A549 (cell line): ENCODE data around the gene CAV1. TPM values are rescaled to one million over a fixed set of nuclear protein-coding genes. Genes with fewer than 3 reads are reported as not detected.
A peak's percentile ranks its signal among the peaks of the same experiment; 100 is the strongest.

ENCODE experiments used
- ATAC-seq, 2 experiments: fragments of 200-7000 bp in 1 of 2; fragments of >200 bp in 1 of 2; cut with Nextera tagmentation in 1 of 2; cut with Tn5 transposase in 1 of 2; 3 replicates each; pipeline versions ENCODE4 v1.8.0 to v1.9.1; 2018 to 2020; ENCODE audit warnings: mild to moderate bottlenecking in 1 of 2, moderate library complexity in 1 of 2
- CTCF ChIA-PET: fragments of 300-600 bp; sonication (Branson Sonifier 250); formaldehyde crosslinking; extraction: SDS; loops from one replicate; lab custom pipeline; 2021; ENCODE audit warnings: antibody characterized with exemption, inconsistent platforms; lab: Yijun Ruan, JAX
- POLR2A ChIA-PET: fragments of 350-600 bp; formaldehyde crosslinking; extraction: SDS; loops from one replicate; lab custom pipeline; 2021; ENCODE audit warnings: antibody characterized with exemption, inconsistent platforms; lab: Yijun Ruan, JAX
- DNase-seq, 2 experiments: peaks; one replicate each; pipeline versions ENCODE4 v3.0.0 to v3.0.0-alpha.2; 2011 to 2016; ENCODE audit warnings: low read depth in 1 of 2, low spot score in 1 of 2
- FAIRE-seq: peaks from 2 replicates; lab custom pipeline; 2011; peaks lifted over from hg19 to GRCh38; lab: Jason Lieb, UNC
- H3K27ac ChIP-seq, 2 experiments: fragments of >200 bp; sonication (Bioruptor Twin); formaldehyde crosslinking; 3 replicates each; pipeline ENCODE4 v1.5.1; 2016 to 2017
- H3K4me1 ChIP-seq: fragments of >200 bp; sonication (Bioruptor Twin); formaldehyde crosslinking; 3 replicates; pipeline ENCODE4 v1.6.1; 2016
- H3K4me2 ChIP-seq: fragments of >200 bp; sonication (Bioruptor Twin); formaldehyde crosslinking; 3 replicates; pipeline ENCODE4 v1.6.1; 2016
- H3K4me3 ChIP-seq: fragments of >200 bp; sonication (Bioruptor Twin); formaldehyde crosslinking; 3 replicates; pipeline ENCODE4 v1.5.1; 2016
- H3K9me3 ChIP-seq: fragments of >200 bp; sonication (Bioruptor Twin); formaldehyde crosslinking; 3 replicates; pipeline ENCODE4 v1.6.1; 2016
- CHD2 ChIP-seq: fragments of 150-350 bp; IDR thresholded peaks from 2 replicates; pipeline ENCODE4 v1.6.1; 2014; ENCODE audit warnings: low read length; ENCODE audit not compliant: partially characterized antibody
- CHD4 ChIP-seq: fragments of 200-600 bp; sonication (generic); IDR thresholded peaks from 2 replicates; pipeline ENCODE4 v1.6.1; 2016; ENCODE audit warnings: antibody characterized with exemption, mild to moderate bottlenecking, borderline replicate concordance
- EHF ChIP-seq: fragments of 250-450 bp; sonication (Bioruptor Pico); IDR thresholded peaks from 2 replicates; pipeline ENCODE4 v1.5.0; 2020; ENCODE audit warnings: mild to moderate bottlenecking
- FOSB ChIP-seq: fragments of 250-450 bp; sonication (Bioruptor Pico); IDR thresholded peaks from 2 replicates; pipeline ENCODE4 v1.5.0; 2020; ENCODE audit warnings: mild to moderate bottlenecking, moderate library complexity
- FOSL2 ChIP-seq, 2 experiments: fragments of 450-650 bp in 1 of 2; fragments of >200 bp in 1 of 2; sonication (Bioruptor Twin) in 1 of 2; formaldehyde crosslinking; IDR thresholded peaks; 2 replicates each; pipeline versions ENCODE4 v1.5.0 to v1.6.1; 2016 to 2020; ENCODE audit warnings: mild to moderate bottlenecking in 1 of 2, moderate library complexity in 1 of 2
- FOXS1 ChIP-seq: fragments of 250-450 bp; sonication (Bioruptor Pico); IDR thresholded peaks from 2 replicates; pipeline ENCODE4 v1.5.0; 2020; ENCODE audit warnings: mild to moderate bottlenecking, moderate library complexity
- GATA3 ChIP-seq: IDR thresholded peaks from 2 replicates; pipeline ENCODE4 v1.6.1; 2012; ENCODE audit warnings: borderline replicate concordance
- HDAC2 ChIP-seq: fragments of 200-600 bp; sonication (generic); IDR thresholded peaks from 2 replicates; pipeline ENCODE4 v1.6.1; 2016
- HOXA7 ChIP-seq: fragments of 250-450 bp; sonication (Bioruptor Pico); IDR thresholded peaks from 2 replicates; pipeline ENCODE4 v1.5.0; 2020; ENCODE audit warnings: mild to moderate bottlenecking, moderate library complexity
- HOXB13 ChIP-seq: fragments of 250-450 bp; sonication (Bioruptor Pico); IDR thresholded peaks from 2 replicates; pipeline ENCODE4 v1.5.0; 2020; ENCODE audit warnings: low read depth, mild to moderate bottlenecking, moderate library complexity
- HOXB5 ChIP-seq: fragments of 250-450 bp; sonication (Bioruptor Pico); IDR thresholded peaks from 2 replicates; pipeline ENCODE4 v1.5.0; 2020; ENCODE audit warnings: mild to moderate bottlenecking, moderate library complexity
- JUN ChIP-seq, 2 experiments: fragments of >200 bp; sonication (Bioruptor Twin); formaldehyde crosslinking; IDR thresholded peaks; 2 replicates in 1 of 2; 3 replicates in 1 of 2; pipeline ENCODE4 v1.6.1; 2016 to 2017
- JUNB ChIP-seq: fragments of >200 bp; sonication (Bioruptor Twin); formaldehyde crosslinking; IDR thresholded peaks from 2 replicates; pipeline ENCODE4 v1.6.1; 2016
- KDM5A ChIP-seq: fragments of 200-600 bp; sonication (generic); IDR thresholded peaks from 2 replicates; pipeline ENCODE4 v1.6.1; 2016; ENCODE audit warnings: antibody characterized with exemption, mild to moderate bottlenecking
- MAFK ChIP-seq: fragments of 450-650 bp; IDR thresholded peaks from 2 replicates; pipeline ENCODE4 v1.6.1; 2014; ENCODE audit not compliant: partially characterized antibody
- MYC ChIP-seq: IDR thresholded peaks from 2 replicates; pipeline ENCODE4 v1.6.1; 2012; ENCODE audit warnings: mild to moderate bottlenecking, inconsistent platforms, low read length, improper control_type of control experiment, borderline replicate concordance
- NFE2L2 ChIP-seq: fragments of 150-350 bp; conservative IDR thresholded peaks from 2 replicates; pipeline ENCODE4 v1.6.1; 2014; ENCODE audit warnings: low read length
- NPAS2 ChIP-seq: fragments of 250-450 bp; sonication (Bioruptor Pico); IDR thresholded peaks from 2 replicates; pipeline ENCODE4 v1.8.0; 2022; ENCODE audit warnings: mild to moderate bottlenecking, moderate library complexity, borderline replicate concordance
- NR3C1 ChIP-seq: fragments of >200 bp; sonication (Bioruptor Twin); formaldehyde crosslinking; IDR thresholded peaks from 3 replicates; pipeline ENCODE4 v1.6.1; 2017
- POLR2AphosphoS2 ChIP-seq: conservative IDR thresholded peaks from 2 replicates; pipeline ENCODE4 v1.6.1; 2012; ENCODE audit warnings: low read length, improper control_type of control experiment, inconsistent platforms
- RAD21 ChIP-seq, 2 experiments: fragments of >200 bp in 1 of 2; sonication (Bioruptor Twin) in 1 of 2; formaldehyde crosslinking in 1 of 2; IDR thresholded peaks in 1 of 2; conservative IDR thresholded peaks in 1 of 2; 2 replicates in 1 of 2; 3 replicates in 1 of 2; pipeline ENCODE4 v1.6.1; 2012 to 2018; ENCODE audit warnings: inconsistent platforms in 1 of 2
- RNF2 ChIP-seq: fragments of 200-600 bp; sonication (generic); IDR thresholded peaks from 2 replicates; pipeline ENCODE4 v1.6.1; 2016; ENCODE audit warnings: low read depth, mild to moderate bottlenecking, antibody characterized with exemption, moderate library complexity, borderline replicate concordance
- SREBF2 ChIP-seq: fragments of 450-650 bp; IDR thresholded peaks from 2 replicates; pipeline ENCODE4 v1.6.1; 2014; ENCODE audit warnings: mild to moderate bottlenecking, moderate library complexity
- TFCP2L1 ChIP-seq: fragments of 250-450 bp; sonication (Bioruptor Pico); IDR thresholded peaks from 2 replicates; pipeline ENCODE4 v1.5.0; 2021; ENCODE audit warnings: mild to moderate bottlenecking
- ZC3H11A ChIP-seq: fragments of 450-650 bp; IDR thresholded peaks from 2 replicates; pipeline ENCODE4 v1.6.1; 2014; ENCODE audit warnings: antibody characterized with exemption, mild to moderate bottlenecking
- ZFP36 ChIP-seq: fragments of 450-650 bp; IDR thresholded peaks from 2 replicates; pipeline ENCODE4 v1.6.1; 2014; ENCODE audit warnings: borderline replicate concordance; ENCODE audit not compliant: partially characterized antibody
- ZSCAN20 ChIP-seq: fragments of 250-450 bp; sonication (Bioruptor Pico); IDR thresholded peaks from 2 replicates; pipeline ENCODE4 v1.8.0; 2022; ENCODE audit warnings: mild to moderate bottlenecking, moderate library complexity
- WGBS: methylation state at CpG from one replicate; pipeline ENCODE4 v1.1.6; 2017; ENCODE audit errors: missing lambda C conversion rate; 5-methylcytosine and 5-hydroxymethylcytosine counted together
- polyA plus RNA-seq, 4 experiments: library from polyadenylated mRNA; depleted of rRNA in 3 of 4; stranded (reverse); fragments of >200 nt; fragmentation: RNase III in 1 of 4; extraction: RNeasy Plus Mini Kit Qiagen cat#74134 plus additional on column Dnase treatment in 1 of 4; gene quantifications; 2 replicates in 3 of 4; 3 replicates in 1 of 4; pipeline ENCODE4 v1.2.3, GENCODE V29; 2011 to 2017
- TF ChIP-seq, protein P1 (sequence below): fragments of 450-650 bp; IDR thresholded peaks from 2 replicates; pipeline ENCODE4 v1.6.1; 2014; ENCODE audit warnings: antibody characterized with exemption
- TF ChIP-seq, protein P2 (sequence below): IDR thresholded peaks from 2 replicates; pipeline ENCODE4 v1.6.1; 2012
- TF ChIP-seq, protein P3 (sequence below): IDR thresholded peaks from 2 replicates; pipeline ENCODE4 v1.6.1; 2012; ENCODE audit warnings: low read depth, borderline replicate concordance
- TF ChIP-seq, protein P4 (sequence below): fragments of 250-450 bp; sonication (Bioruptor Pico); IDR thresholded peaks from 2 replicates; pipeline ENCODE4 v1.5.0; 2020; ENCODE audit warnings: low read depth, mild to moderate bottlenecking, moderate library complexity
- TF ChIP-seq, protein P5 (sequence below): fragments of 200-600 bp; sonication (generic); IDR thresholded peaks from 2 replicates; pipeline ENCODE4 v1.6.1; 2016; ENCODE audit warnings: antibody characterized with exemption, mild to moderate bottlenecking, moderate library complexity
- TF ChIP-seq, protein P6 (sequence below): fragments of >200 bp; sonication (Bioruptor Twin); formaldehyde crosslinking; IDR thresholded peaks from 3 replicates; pipeline ENCODE4 v1.5.1; 2016

CAV1 gene
- polyA plus RNA-seq, 2 of the 4 experiments (the other 2 are of a cell fraction): 365 to 493 TPM

DNA sequence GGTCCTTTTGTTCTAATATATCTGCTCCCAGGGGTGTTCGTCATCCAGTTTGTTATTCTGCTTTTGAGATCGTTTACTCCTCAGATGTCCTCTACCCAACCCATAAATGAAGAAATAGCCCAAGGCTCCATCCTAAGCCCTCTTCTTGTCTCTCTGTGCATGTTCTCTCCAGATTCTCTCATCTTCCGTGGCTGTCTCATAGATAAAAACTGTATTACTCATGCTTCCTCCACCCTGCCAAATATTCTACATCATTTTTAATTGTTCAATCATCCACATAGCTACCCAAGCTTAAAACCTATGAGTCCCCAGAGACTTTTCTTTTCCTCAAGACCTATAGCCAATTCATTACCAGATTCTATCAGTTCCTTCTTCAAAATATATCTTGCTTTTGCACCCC lies 44.9 kb downstream of the CAV1 start:
- H3K4me3 ChIP-seq: no peak overlapping the region
- POLR2A ChIA-PET: no interaction called here
- peak overlapping the region; percentile 77 for H3K4me2 ChIP-seq

More for the DNA sequence above, 44.9 kb downstream of the CAV1 start:
- DNase-seq: peak in 1 of 2 experiments; percentile 30
- no peaks in the 10 kb centered on the region for H3K9me3 ChIP-seq
- WGBS: 12% methylated on average over 3 of the region's 3 CpGs
- H3K4me1 ChIP-seq: peaks cover 71% of the 10 kb centered on the region
- ATAC-seq: peak in 1 of 2 experiments; percentile 63; a peak in 3 of 6 replicates
- no peak for FAIRE-seq
- peak overlapping the region; percentile 76 to 79 for H3K27ac ChIP-seq
- CTCF ChIA-PET: interaction anchor here (0.6 to 2.3 kb wide), 5 partner anchors 11 to 710 kb away, joined by 3 to 10 read pairs (median 3); no protein-coding TSS in a partner anchor
- TF ChIP-seq, protein P1, sequence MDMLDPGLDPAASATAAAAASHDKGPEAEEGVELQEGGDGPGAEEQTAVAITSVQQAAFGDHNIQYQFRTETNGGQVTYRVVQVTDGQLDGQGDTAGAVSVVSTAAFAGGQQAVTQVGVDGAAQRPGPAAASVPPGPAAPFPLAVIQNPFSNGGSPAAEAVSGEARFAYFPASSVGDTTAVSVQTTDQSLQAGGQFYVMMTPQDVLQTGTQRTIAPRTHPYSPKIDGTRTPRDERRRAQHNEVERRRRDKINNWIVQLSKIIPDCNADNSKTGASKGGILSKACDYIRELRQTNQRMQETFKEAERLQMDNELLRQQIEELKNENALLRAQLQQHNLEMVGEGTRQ: no peak
- TF ChIP-seq HDAC2 (no peak), HOXA7 (CRISPR knock-in tag) (no peak), ZC3H11A (no peak), RAD21 (conservative IDR thresholded peaks at IDR 0.05 in 1 of 2, IDR thresholded peaks at IDR 0.05 in 1 of 2) (0 out of 5 replicates have a peak, but pooled peaks of 1 of the 2 experiments have one; percentile 3), ZFP36 (no peak), MAFK (no peak), GATA3 (0 out of 2 replicates have a peak, but pooled peaks have one; percentile 11), RNF2 (no peak), NFE2L2 (no peak), TFCP2L1 (CRISPR knock-in tag) (no peak), FOSB (CRISPR knock-in tag) (no peak), NR3C1 (no peak), KDM5A (no peak), CHD4 (no peak), MYC (no peak), POLR2AphosphoS2 (no peak), NPAS2 (CRISPR knock-in tag) (no peak), HOXB5 (CRISPR knock-in tag) (no peak), JUNB (peak; percentile 55), JUN (IDR thresholded peaks at IDR 0.05) (no peak), ZSCAN20 (no peak), FOSL2 (IDR thresholded peaks at IDR 0.05) (no peak), FOSL2 (CRISPR knock-in tag; IDR thresholded peaks at IDR 0.05) (peak; percentile 34; the same call in 1 of the 2 replicates), HOXB13 (CRISPR knock-in tag) (no peak), EHF (no peak), FOXS1 (no peak), SREBF2 (no peak), CHD2 (no peak)
- TF ChIP-seq, protein P2, sequence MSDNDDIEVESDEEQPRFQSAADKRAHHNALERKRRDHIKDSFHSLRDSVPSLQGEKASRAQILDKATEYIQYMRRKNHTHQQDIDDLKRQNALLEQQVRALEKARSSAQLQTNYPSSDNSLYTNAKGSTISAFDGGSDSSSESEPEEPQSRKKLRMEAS: no peak
- TF ChIP-seq, protein P3, sequence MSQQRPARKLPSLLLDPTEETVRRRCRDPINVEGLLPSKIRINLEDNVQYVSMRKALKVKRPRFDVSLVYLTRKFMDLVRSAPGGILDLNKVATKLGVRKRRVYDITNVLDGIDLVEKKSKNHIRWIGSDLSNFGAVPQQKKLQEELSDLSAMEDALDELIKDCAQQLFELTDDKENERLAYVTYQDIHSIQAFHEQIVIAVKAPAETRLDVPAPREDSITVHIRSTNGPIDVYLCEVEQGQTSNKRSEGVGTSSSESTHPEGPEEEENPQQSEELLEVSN: no peak
- TF ChIP-seq, protein P4, sequence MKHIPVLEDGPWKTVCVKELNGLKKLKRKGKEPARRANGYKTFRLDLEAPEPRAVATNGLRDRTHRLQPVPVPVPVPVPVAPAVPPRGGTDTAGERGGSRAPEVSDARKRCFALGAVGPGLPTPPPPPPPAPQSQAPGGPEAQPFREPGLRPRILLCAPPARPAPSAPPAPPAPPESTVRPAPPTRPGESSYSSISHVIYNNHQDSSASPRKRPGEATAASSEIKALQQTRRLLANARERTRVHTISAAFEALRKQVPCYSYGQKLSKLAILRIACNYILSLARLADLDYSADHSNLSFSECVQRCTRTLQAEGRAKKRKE (CRISPR knock-in tag): no peak
- TF ChIP-seq, protein P5, sequence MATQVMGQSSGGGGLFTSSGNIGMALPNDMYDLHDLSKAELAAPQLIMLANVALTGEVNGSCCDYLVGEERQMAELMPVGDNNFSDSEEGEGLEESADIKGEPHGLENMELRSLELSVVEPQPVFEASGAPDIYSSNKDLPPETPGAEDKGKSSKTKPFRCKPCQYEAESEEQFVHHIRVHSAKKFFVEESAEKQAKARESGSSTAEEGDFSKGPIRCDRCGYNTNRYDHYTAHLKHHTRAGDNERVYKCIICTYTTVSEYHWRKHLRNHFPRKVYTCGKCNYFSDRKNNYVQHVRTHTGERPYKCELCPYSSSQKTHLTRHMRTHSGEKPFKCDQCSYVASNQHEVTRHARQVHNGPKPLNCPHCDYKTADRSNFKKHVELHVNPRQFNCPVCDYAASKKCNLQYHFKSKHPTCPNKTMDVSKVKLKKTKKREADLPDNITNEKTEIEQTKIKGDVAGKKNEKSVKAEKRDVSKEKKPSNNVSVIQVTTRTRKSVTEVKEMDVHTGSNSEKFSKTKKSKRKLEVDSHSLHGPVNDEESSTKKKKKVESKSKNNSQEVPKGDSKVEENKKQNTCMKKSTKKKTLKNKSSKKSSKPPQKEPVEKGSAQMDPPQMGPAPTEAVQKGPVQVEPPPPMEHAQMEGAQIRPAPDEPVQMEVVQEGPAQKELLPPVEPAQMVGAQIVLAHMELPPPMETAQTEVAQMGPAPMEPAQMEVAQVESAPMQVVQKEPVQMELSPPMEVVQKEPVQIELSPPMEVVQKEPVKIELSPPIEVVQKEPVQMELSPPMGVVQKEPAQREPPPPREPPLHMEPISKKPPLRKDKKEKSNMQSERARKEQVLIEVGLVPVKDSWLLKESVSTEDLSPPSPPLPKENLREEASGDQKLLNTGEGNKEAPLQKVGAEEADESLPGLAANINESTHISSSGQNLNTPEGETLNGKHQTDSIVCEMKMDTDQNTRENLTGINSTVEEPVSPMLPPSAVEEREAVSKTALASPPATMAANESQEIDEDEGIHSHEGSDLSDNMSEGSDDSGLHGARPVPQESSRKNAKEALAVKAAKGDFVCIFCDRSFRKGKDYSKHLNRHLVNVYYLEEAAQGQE: no peak
- TF ChIP-seq, protein P6, sequence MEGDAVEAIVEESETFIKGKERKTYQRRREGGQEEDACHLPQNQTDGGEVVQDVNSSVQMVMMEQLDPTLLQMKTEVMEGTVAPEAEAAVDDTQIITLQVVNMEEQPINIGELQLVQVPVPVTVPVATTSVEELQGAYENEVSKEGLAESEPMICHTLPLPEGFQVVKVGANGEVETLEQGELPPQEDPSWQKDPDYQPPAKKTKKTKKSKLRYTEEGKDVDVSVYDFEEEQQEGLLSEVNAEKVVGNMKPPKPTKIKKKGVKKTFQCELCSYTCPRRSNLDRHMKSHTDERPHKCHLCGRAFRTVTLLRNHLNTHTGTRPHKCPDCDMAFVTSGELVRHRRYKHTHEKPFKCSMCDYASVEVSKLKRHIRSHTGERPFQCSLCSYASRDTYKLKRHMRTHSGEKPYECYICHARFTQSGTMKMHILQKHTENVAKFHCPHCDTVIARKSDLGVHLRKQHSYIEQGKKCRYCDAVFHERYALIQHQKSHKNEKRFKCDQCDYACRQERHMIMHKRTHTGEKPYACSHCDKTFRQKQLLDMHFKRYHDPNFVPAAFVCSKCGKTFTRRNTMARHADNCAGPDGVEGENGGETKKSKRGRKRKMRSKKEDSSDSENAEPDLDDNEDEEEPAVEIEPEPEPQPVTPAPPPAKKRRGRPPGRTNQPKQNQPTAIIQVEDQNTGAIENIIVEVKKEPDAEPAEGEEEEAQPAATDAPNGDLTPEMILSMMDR: no peak
